SHP77 (cell line): ENCODE data around the gene MAP7.
A peak's percentile ranks its signal among the peaks of the same experiment; 100 is the strongest.
"Not testable (repeated sequence)": the region's sequence is repeated elsewhere in the genome, so short reads cannot be mapped to it uniquely, and the experiment has no call there.

Source experiments
- DNase-seq, 2 experiments: peaks; one replicate each; lab custom pipeline; 2025; lab: John Stamatoyannopoulos, UW

The MAP7 gene

GRCh38 chr6:136415351-136416007, 134.7 kb downstream of the MAP7 start:
- DNase-seq, result no peak

DNA sequence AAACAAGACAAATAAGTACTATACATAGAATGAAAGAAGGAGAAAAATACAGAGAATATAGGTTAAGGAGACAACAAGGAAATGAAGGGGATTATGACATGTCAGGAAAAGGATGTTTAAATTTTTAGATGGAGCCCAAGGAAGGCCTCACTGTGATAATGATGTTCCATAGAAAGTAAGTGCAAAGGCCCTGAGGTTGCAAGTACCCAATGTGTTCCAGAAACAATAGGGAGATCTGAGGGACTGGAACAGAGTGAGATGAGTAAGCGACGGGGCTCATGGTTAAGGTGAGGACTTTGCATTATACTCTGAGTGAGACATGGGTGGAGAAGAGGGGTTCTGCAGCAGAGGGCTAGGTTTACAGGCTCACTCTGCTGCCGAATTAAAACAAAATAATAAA, 137.8 kb downstream of the MAP7 start:
- DNase-seq, result no peak

- DNase-seq, result peak; percentile 54 to 56
Measured at GRCh38 chr6:136411453-136412354, 138.5 kb downstream of the MAP7 start.

DNA sequence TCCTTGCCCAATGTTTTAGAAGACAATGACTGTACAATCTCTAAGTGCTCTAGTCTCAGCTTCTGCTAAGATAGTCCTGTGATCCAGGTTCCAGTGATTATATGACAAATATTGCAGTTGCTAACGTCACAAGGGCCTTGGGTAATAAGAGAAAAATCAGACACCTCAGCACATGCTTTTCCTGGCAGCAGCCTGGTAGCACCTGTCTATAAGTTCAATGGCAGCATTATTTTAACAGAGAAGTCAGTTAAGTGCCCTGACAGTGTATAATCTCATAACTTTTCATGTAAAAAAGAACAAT, 139.2 kb downstream of the MAP7 start:
- DNase-seq, result peak; percentile 45 to 46

DNA sequence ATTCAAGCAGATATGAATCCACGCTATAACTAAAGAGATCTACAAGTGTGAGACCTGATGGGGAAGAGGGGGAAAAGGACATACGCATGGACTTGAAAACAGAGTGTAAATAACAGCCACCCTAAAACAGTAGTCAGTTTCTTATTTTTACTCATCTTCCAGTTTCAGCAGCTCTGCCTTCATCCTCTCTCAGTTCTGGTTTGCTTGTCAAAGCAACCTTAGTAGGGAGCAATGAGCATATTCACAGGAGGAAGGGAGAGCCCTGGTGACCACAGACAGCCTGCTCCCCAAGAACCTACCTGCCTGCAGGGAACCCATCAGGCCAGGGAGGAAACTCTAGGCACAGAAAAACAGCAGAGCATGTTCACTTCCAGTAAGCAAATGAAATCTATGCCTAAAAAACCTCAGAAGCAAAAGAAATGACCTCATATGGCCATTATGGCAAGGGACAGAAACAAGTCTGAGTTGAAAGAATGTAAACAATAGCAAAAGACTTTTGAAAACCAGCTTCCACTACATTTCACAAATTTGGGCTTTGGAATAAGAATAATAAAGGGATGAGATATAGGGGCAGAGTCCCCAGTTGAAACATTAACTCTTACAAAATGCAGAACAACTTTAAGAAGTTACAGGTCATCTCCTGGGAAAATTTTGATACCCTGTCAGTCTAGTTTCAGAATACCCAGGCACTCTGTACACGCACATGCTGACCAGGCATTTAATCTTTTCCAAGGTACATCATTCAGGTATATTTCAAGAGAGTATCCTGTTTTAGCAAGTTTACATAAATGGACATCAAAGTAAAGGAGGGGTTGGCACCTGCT, 139.8 kb downstream of the MAP7 start:
- DNase-seq, result no peak

DNA sequence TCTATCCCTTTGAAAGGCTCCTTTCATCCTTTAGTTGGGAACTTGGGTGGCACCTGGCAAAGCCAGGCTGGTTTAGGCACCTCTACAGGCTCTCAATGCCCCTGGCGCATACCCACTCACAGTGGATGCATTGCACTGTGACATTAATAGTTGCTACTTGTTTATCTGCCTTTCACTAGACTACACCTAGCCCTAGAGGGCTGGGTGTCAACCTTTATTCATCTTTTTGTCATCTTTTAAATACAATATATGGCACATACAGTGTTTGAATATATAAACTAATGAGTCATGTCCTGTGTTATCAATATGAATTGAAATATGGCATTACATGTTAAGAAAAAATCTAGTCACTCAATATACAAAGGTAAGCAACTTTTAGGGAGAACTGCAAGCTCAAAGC, 140.6 kb downstream of the MAP7 start:
- no peak for DNase-seq

DNA sequence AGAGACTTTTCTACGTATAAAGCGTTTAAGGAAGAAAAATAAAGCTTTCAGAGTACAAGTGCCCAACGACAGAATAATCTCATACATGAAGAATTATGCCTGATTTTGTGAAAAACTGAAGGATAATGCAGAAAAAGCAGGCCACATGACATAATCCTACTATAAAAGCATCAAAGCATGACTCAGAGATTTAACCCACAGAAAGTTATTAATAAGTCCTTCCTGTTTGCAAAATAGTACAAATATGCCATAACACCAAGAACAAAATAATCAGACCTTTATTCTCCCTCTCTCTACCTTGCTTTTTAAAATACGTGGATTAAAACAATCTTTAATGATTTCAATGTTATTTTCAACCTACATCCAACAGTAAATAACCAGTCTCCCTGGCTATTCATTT, 142.0 kb downstream of the MAP7 start:
- no peak for DNase-seq

GRCh38 chr6:136405420-136406029, 144.7 kb downstream of the MAP7 start:
- DNase-seq, result peak in 1 of 2 experiments; percentile 33

DNA sequence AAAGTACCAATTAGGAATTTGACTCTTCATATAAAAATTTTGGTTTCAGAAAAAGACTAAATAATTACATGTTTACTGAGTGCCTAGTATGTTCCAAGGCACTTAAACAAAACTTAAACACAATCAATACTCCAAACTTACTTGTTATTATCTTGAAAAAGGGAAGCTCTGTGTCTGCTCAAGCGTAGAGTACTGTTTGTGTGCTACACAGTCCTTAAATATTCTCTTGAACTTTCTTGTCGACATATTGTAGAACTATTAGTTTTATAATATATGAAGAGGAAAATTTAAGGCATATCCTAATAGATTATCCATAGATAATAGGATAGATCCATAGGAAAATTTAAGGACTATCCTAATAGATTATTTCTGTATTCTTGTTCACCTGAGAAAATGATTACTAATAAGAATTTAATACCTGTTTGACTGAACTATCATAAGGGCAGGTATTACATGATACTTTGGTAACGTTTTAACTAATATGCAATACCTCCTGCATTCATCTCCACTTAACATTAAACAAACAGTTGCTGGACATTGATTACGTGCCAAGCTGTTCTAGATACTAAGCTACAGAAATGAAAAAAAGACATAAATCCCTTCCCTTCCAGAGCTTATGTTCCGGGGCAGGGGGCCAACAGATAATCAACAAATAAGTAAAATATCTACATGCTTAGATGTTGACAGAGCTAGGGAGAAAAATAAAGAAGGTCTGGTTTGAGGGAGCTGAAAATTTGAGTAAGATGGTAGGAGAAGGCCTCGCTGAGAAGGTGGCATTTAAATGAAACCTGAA, 145.4 kb downstream of the MAP7 start:
- DNase-seq, result peak in 1 of 2 experiments; percentile 22

DNA sequence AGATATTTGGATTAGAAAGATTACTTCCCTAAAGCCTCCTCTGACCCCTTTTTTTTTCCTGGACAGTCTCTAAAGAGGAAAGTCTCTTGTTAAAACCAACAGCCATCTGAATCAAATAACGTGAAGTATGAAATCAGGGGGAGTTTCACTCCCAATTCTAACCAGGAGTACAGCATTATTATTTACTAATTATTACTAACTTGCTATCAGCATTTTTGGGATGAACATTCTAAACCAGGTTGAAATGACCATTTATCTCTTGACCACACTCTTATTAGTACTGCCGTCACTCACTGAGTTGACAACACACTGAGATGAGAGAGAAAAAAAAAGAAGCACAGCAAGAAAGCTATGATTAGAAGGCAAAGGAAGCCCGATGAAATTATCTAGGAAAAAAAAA, 146.2 kb downstream of the MAP7 start:
- DNase-seq, result no peak

GRCh38 chr6:136403110-136403980, 146.9 kb downstream of the MAP7 start:
- peak; percentile 63 to 75 for DNase-seq

GRCh38 chr6:136401749-136402148, 148.5 kb downstream of the MAP7 start:
- no peak for DNase-seq

GRCh38 chr6:136401236-136401635, 149.0 kb downstream of the MAP7 start:
- DNase-seq, result not testable (repeated sequence)

- no peak for DNase-seq
Measured at GRCh38 chr6:136398453-136398852, 151.8 kb downstream of the MAP7 start.

- no peak for DNase-seq
Measured at GRCh38 chr6:136396908-136397307, 153.3 kb downstream of the MAP7 start.

DNA sequence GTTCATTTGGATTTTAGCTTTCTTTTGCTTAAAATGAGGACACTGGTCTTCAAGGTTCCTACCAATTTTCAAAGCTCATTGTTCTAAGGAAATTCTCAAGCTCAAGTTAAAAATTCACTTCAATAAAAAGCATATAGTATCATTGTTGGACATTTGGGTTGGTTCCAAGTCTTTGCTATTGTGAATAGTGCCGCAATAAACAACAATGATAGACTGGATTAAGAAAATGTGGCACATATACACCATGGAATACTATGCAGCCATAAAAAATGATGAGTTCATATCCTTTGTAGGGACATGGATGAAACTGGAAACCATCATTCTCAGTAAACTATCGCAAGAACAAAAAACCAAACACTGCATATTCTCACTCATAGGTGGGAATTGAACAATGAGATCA, 159.3 kb downstream of the MAP7 start:
- DNase-seq, result not testable (repeated sequence)

DNA sequence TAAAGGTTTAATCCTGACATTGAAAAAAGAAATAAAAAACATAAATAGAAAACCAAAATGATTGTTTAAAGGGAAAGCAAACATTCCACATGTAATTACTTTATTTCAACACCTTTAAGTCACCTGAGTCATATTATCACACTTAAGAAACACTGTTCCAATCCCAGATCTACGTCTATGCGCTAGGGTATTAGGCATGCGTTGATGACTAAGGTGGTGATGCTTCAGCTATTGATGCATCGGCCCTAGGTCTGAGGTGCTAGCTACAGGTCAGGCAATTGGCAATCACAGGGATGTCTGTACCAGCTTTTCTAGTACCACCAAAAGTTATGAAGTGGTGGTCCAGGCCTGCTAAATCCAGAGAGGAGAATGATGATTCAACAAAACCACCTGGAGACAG, 162.9 kb downstream of the MAP7 start:
- DNase-seq, result no peak

- DNase-seq, result no peak
Measured at GRCh38 chr6:136383268-136383937, 166.8 kb downstream of the MAP7 start.

GRCh38 chr6:136382676-136383252, 167.5 kb downstream of the MAP7 start:
- no peak for DNase-seq
